Measurements from ENCODE around the gene NR4A3. TPM values are rescaled to one million over a fixed set of nuclear protein-coding genes. Genes with fewer than 3 reads are reported as not detected.
"Not testable (repeated sequence)": the region's sequence is repeated elsewhere in the genome, so short reads cannot be mapped to it uniquely, and the experiment has no call there.

The NR4A3 gene
- polyA plus RNA-seq, 1 of the 3 experiments (the other 2 are of a cell fraction) = 1.3 TPM

- ChIA-PET CTCF (interaction anchor here (0.8 to 1.1 kb wide), 2 partner anchors 10 kb away, joined by 3 to 6 read pairs; no protein-coding TSS in a partner anchor), POLR2A (no interaction called here)
- Histone ChIP-seq H3K4me3 (ENCODE audit: low read depth in 2 of 2, low read length in 1 of 2) (no peak overlapping the region), H2AFZ (ENCODE audit: low read depth) (no peak overlapping the region), H3K79me2 (ENCODE audit: insufficient read depth) (no peaks in the 10 kb centered on the region), H3K9me3 (no peaks in the 10 kb centered on the region), H3F3A (replicated peaks; ENCODE audit: insufficient read depth) (no peaks in the 10 kb centered on the region), H3K4me1 (ENCODE audit: control insufficient read depth in 1 of 2, insufficient read depth in 2 of 2, low read depth in 1 of 2, low read length in 1 of 2) (peaks cover 0 to 17% of the 10 kb centered on the region in 2 experiments; a peak in 1 of 4 replicates), H3K4me2 (no peak overlapping the region), H3K36me3 (replicated peaks in 1 of 2; ENCODE audit: control insufficient read depth in 1 of 2, insufficient read depth in 2 of 2, low read length in 1 of 2) (no peaks in the 10 kb centered on the region), H3K9me2 (no peaks in the 10 kb centered on the region), H4K20me1 (ENCODE audit: insufficient read depth) (no peaks in the 10 kb centered on the region), H3K9ac (no peak overlapping the region), H3K27me3 (ENCODE audit: insufficient read depth) (no peaks in the 10 kb centered on the region), H3K27ac (ENCODE audit: low read depth in 2 of 2, low read length in 1 of 2) (no peak overlapping the region)
- 89% methylated on average over 8 of the region's 8 CpGs for WGBS (ENCODE audit: low lambda C conversion rate)
- TF ChIP-seq CTCF (IDR thresholded peaks at IDR 0.05) (peak; percentile 15; the same call in 1 of the 2 replicates), RAD21 (IDR thresholded peaks at IDR 0.05; ENCODE audit: low read length) (no peak)
- DNase-seq = no peak
These were observed 33.9 kb downstream of the NR4A3 start for GRCh38 chr9:99855467-99856176.

GRCh38 chr9:99857576-99857975 is 35.9 kb downstream of the NR4A3 start:
- CTCF ChIA-PET = interaction anchor here (1.1 to 1.9 kb wide), 2 partner anchors 9 to 673 kb away, joined by 4 to 6 read pairs; no protein-coding TSS in a partner anchor
- H3K27ac ChIP-seq (ENCODE audit: low read depth in 2 of 2, low read length in 1 of 2); H3K79me2 ChIP-seq (ENCODE audit: insufficient read depth); H3K27me3 ChIP-seq (ENCODE audit: insufficient read depth); H4K20me1 ChIP-seq (ENCODE audit: insufficient read depth); POLR2A ChIA-PET; H3K36me3 ChIP-seq (replicated peaks in 1 of 2; ENCODE audit: control insufficient read depth in 1 of 2, insufficient read depth in 2 of 2, low read length in 1 of 2); H2AFZ ChIP-seq (ENCODE audit: low read depth); H3K9me2 ChIP-seq; H3K9me3 ChIP-seq; H3K4me3 ChIP-seq (ENCODE audit: low read depth in 2 of 2, low read length in 1 of 2); H3K4me2 ChIP-seq; H3K9ac ChIP-seq; DNase-seq; H3F3A ChIP-seq (replicated peaks; ENCODE audit: insufficient read depth): not testable (repeated sequence)
- H3K4me1 ChIP-seq (ENCODE audit: control insufficient read depth in 1 of 2, insufficient read depth in 2 of 2, low read depth in 1 of 2, low read length in 1 of 2) = peaks cover 0 to 13% of the 10 kb centered on the region in 2 experiments; a peak in 1 of 4 replicates
- WGBS (ENCODE audit: low lambda C conversion rate) = 92% methylated on average over 3 of the region's 3 CpGs

GRCh38 chr9:99858087-99858486 is 36.4 kb downstream of the NR4A3 start:
- no peak for TF ChIP-seq MXI1 (IDR thresholded peaks at IDR 0.05; ENCODE audit: low read depth, low read length)
- no peak for TF ChIP-seq CTCF (IDR thresholded peaks at IDR 0.05)
- no peak for TF ChIP-seq EZH2phosphoT487 (IDR thresholded peaks at IDR 0.05; ENCODE audit: borderline replicate concordance, low read depth)
- no peak for TF ChIP-seq GABPA (IDR thresholded peaks at IDR 0.05; ENCODE audit: low read depth)
- TF ChIP-seq JUND (IDR thresholded peaks at IDR 0.05) = no peak
- TF ChIP-seq POLR2AphosphoS5 (IDR thresholded peaks at IDR 0.05; ENCODE audit: low read depth, low read length) = no peak
- Histone ChIP-seq H3F3A (replicated peaks; ENCODE audit: insufficient read depth) (no peaks in the 10 kb centered on the region), H3K4me2 (no peak overlapping the region), H3K79me2 (ENCODE audit: insufficient read depth) (no peaks in the 10 kb centered on the region), H3K9ac (no peak overlapping the region), H3K27me3 (ENCODE audit: insufficient read depth) (no peaks in the 10 kb centered on the region), H3K4me3 (ENCODE audit: low read depth in 2 of 2, low read length in 1 of 2) (no peak overlapping the region), H3K9me3 (no peaks in the 10 kb centered on the region), H3K36me3 (replicated peaks in 1 of 2; ENCODE audit: control insufficient read depth in 1 of 2, insufficient read depth in 2 of 2, low read length in 1 of 2) (no peaks in the 10 kb centered on the region), H3K27ac (ENCODE audit: low read depth in 2 of 2, low read length in 1 of 2) (no peak overlapping the region), H3K4me1 (ENCODE audit: control insufficient read depth in 1 of 2, insufficient read depth in 2 of 2, low read depth in 1 of 2, low read length in 1 of 2) (peaks cover 0 to 13% of the 10 kb centered on the region in 2 experiments; a peak in 1 of 4 replicates), H2AFZ (ENCODE audit: low read depth) (no peak overlapping the region), H4K20me1 (ENCODE audit: insufficient read depth) (no peaks in the 10 kb centered on the region), H3K9me2 (no peaks in the 10 kb centered on the region)
- POLR2A ChIA-PET = no interaction called here
- no peak for DNase-seq
- CTCF ChIA-PET = interaction anchor here (1.1 to 1.9 kb wide), 2 partner anchors 10 to 674 kb away, joined by 4 to 6 read pairs; no protein-coding TSS in a partner anchor
- WGBS (ENCODE audit: low lambda C conversion rate) = 94% methylated on average over 3 of the region's 3 CpGs
